H1 (cell line): ENCODE data around the gene RGPD6.
"Not testable (repeated sequence)": the region's sequence is repeated elsewhere in the genome, so short reads cannot be mapped to it uniquely, and the experiment has no call there.

ENCODE experiments used
- POLR2A ChIP-seq, 2 experiments: IDR thresholded peaks; 1 replicate in 1 of 2; 2 replicates in 1 of 2; pipeline ENCODE4 v1.6.1; 2011; ENCODE audit warnings: low read depth in 2 of 2, low read length in 2 of 2, mild to moderate bottlenecking in 2 of 2; ENCODE audit errors: control extremely low read depth in 1 of 2
- SP1 ChIP-seq: IDR thresholded peaks from 2 replicates; pipeline ENCODE4 v1.6.1; 2011; ENCODE audit warnings: low read depth, low read length
- ZNF274 ChIP-seq: IDR thresholded peaks from 2 replicates; pipeline ENCODE4 v1.7.0; 2012; ENCODE audit warnings: low read length, borderline replicate concordance; ENCODE audit errors: extremely low read depth
- TF ChIP-seq, protein P1 (sequence below), 3 experiments: IDR thresholded peaks; 1 replicate in 2 of 3; 2 replicates in 1 of 3; pipeline versions ENCODE4 v1.5.1 to v1.6.1; 2011; ENCODE audit warnings: low read length in 3 of 3, mild to moderate bottlenecking in 3 of 3, inconsistent platforms in 2 of 3, low read depth in 1 of 3, moderate library complexity in 1 of 3; ENCODE audit not compliant: insufficient read depth in 1 of 3; ENCODE audit errors: control extremely low read depth in 1 of 3

DNA sequence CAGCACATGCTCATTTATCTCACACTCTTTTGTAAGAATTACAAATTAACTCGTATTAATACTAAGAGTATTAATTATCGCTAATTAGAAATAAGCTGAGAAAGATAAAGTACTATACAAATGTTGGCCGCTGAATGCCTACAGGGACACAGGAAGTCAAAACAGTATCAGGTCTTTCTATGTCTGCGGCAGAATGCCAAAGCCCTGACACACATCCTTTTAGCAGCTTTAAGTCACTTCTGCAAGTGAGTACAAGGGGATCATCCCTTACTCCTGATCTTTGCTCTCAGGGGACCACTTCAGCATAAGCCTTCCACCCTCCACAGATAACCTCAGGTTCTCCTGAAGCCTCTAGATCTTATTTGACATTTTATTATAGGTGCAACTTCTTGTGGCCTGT is 94.3 kb downstream of the RGPD6 start:
- TF ChIP-seq, protein P1, sequence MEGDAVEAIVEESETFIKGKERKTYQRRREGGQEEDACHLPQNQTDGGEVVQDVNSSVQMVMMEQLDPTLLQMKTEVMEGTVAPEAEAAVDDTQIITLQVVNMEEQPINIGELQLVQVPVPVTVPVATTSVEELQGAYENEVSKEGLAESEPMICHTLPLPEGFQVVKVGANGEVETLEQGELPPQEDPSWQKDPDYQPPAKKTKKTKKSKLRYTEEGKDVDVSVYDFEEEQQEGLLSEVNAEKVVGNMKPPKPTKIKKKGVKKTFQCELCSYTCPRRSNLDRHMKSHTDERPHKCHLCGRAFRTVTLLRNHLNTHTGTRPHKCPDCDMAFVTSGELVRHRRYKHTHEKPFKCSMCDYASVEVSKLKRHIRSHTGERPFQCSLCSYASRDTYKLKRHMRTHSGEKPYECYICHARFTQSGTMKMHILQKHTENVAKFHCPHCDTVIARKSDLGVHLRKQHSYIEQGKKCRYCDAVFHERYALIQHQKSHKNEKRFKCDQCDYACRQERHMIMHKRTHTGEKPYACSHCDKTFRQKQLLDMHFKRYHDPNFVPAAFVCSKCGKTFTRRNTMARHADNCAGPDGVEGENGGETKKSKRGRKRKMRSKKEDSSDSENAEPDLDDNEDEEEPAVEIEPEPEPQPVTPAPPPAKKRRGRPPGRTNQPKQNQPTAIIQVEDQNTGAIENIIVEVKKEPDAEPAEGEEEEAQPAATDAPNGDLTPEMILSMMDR (IDR thresholded peaks at IDR 0.05; ENCODE audit: control extremely low read depth in 1 of 3, insufficient read depth in 1 of 3, low read depth in 1 of 3, low read length in 3 of 3): not testable (repeated sequence)
- TF ChIP-seq ZNF274; SP1; POLR2A (IDR thresholded peaks at IDR 0.05; ENCODE audit: control extremely low read depth in 1 of 2, low read depth in 2 of 2, low read length in 2 of 2): not testable (repeated sequence)
